ENCODE data around the gene CLDN19.

DNA sequence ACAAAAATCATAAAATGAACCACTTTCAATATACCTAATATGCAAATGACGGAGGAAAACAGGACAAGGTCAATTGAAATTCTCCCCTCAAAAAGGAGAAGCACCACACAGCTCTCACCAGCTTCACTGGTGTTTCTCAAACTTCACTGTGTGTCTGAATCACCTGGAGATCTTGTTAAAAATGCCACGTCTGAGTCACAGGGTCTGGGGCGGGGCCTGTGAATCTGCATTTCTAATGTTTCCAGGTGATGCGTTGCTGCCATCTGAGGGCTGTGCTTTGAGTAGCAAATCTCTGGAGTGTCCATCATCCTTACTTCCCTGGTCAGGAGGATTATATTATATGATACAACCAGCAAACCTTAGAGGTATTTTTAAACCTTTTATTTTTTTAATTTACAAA, 9.0 kb downstream of the CLDN19 start:
- TF ChIP-seq, protein P1, sequence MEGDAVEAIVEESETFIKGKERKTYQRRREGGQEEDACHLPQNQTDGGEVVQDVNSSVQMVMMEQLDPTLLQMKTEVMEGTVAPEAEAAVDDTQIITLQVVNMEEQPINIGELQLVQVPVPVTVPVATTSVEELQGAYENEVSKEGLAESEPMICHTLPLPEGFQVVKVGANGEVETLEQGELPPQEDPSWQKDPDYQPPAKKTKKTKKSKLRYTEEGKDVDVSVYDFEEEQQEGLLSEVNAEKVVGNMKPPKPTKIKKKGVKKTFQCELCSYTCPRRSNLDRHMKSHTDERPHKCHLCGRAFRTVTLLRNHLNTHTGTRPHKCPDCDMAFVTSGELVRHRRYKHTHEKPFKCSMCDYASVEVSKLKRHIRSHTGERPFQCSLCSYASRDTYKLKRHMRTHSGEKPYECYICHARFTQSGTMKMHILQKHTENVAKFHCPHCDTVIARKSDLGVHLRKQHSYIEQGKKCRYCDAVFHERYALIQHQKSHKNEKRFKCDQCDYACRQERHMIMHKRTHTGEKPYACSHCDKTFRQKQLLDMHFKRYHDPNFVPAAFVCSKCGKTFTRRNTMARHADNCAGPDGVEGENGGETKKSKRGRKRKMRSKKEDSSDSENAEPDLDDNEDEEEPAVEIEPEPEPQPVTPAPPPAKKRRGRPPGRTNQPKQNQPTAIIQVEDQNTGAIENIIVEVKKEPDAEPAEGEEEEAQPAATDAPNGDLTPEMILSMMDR (IDR thresholded peaks at IDR 0.05): peak; percentile 70
- no peak for TF ChIP-seq ZFX (IDR thresholded peaks at IDR 0.05; ENCODE audit: borderline replicate concordance)
